ENCODE data around the gene MINDY4B. TPM values are rescaled to one million over a fixed set of nuclear protein-coding genes. Genes with fewer than 3 reads are reported as not detected.

MINDY4B gene
- total RNA-seq, 6 experiments from 2014 or later: not detected

DNA sequence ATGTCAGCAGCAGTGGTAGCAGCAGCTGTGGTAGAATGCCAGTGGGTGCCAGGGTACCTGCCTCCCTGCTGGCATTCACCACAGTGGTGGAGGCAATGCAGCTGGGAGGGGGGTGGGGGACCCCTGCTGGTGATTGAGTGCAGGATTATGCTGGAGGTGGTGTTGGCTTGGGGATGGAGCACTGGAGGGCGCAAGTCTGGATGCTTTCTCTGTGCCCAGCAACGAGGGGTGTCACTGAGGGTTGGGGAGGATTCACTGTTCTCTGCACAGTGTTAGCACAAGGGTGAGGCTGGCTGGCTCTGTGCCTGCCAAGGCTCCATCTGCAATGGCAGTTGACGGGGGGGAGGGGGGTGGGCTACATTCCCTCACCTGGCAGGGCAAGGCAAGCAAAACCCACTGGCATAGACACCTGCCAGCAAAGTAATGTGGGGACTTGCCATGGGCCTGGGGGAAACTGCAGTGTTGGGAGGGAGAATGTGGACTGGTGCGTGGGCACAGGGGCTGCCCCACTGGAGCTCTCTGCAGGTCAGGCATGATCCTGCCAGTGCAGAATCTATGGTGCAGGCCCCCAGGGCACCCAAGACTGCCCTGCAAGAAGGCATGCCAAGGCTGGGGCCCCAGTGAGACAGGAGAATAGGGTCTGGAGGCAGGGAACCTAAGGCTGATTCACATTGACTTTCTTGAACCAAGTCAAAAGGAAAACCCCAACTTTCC lies 64.3 kb downstream of the MINDY4B start:
- Mint-ChIP-seq H3K9me3 (no peaks in the 10 kb centered on the region), H3K4me3 (no peak overlapping the region), H3K4me1 (ENCODE audit: low read depth) (no peaks in the 10 kb centered on the region), H3K36me3 (ENCODE audit: low read depth) (no peaks in the 10 kb centered on the region), H3K27me3 (ENCODE audit: insufficient read depth) (peaks cover 26% of the 10 kb centered on the region), H3K27ac (no peak overlapping the region)
- TF ChIP-seq, protein P1, sequence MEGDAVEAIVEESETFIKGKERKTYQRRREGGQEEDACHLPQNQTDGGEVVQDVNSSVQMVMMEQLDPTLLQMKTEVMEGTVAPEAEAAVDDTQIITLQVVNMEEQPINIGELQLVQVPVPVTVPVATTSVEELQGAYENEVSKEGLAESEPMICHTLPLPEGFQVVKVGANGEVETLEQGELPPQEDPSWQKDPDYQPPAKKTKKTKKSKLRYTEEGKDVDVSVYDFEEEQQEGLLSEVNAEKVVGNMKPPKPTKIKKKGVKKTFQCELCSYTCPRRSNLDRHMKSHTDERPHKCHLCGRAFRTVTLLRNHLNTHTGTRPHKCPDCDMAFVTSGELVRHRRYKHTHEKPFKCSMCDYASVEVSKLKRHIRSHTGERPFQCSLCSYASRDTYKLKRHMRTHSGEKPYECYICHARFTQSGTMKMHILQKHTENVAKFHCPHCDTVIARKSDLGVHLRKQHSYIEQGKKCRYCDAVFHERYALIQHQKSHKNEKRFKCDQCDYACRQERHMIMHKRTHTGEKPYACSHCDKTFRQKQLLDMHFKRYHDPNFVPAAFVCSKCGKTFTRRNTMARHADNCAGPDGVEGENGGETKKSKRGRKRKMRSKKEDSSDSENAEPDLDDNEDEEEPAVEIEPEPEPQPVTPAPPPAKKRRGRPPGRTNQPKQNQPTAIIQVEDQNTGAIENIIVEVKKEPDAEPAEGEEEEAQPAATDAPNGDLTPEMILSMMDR (IDR thresholded peaks at IDR 0.05): no peak
- no peak for DNase-seq

DNA sequence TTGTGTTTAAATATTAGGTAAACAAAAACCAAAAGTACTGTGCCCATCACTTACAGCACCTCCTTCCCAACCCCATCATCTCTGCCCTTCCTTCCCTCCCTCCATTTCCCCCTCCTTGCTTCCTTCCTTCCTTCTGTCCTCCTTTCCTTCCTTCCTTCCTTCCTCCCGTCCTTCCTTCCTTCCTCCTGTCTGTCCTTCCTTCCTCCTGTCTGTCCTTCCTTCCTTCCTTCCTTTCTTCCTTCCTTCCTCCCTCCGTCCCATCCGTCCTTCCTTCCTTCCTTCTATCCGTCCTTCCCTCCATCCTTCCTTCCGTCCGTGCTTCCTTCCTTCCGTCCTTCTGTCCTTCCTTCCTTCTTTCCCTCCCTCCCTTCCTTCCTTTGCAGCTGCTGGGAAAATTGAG lies 74.5 kb downstream of the MINDY4B start:
- no peaks in the 10 kb centered on the region for H3K36me3 Mint-ChIP-seq (ENCODE audit: low read depth)
- H3K9me3 Mint-ChIP-seq: no peaks in the 10 kb centered on the region
- no peaks in the 10 kb centered on the region for H3K4me1 Mint-ChIP-seq (ENCODE audit: low read depth)
- H3K27ac Mint-ChIP-seq: no peak overlapping the region
- peaks cover 13% of the 10 kb centered on the region for H3K27me3 Mint-ChIP-seq (ENCODE audit: insufficient read depth)
- no peak for DNase-seq
- TF ChIP-seq, protein P1 (IDR thresholded peaks at IDR 0.05): no peak
- no peak overlapping the region for H3K4me3 Mint-ChIP-seq

DNA sequence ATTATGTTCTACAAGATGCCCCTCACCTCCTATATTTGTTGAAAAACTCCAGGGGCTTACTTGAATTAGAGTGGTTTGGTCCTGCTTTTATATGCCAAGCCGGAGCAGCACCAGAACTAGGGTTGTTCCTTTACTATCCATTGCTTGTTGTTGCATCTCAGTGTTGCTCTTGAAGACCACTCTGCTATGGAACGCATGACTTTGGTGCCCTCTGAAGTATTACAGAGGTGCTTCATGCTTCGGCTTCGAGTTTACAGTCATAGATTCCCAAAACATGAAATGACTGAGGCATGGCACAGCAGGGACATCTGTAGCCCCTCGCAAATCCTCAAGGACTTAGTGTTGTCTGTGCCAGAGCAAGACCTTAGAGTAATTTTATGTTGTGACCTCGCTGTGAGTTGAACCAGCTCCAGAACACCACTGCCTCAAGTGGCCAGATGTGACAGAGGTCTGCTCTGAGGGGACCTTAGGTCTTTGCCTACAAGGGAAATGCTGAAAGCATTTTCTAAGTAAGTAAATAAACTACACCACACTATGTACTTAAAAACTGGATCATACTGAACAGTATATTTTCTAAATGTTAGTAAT lies 75.1 kb downstream of the MINDY4B start:
- Mint-ChIP-seq H3K36me3 (ENCODE audit: low read depth) (no peaks in the 10 kb centered on the region), H3K9me3 (no peaks in the 10 kb centered on the region), H3K27ac (no peak overlapping the region), H3K4me3 (no peak overlapping the region), H3K4me1 (ENCODE audit: low read depth) (no peaks in the 10 kb centered on the region), H3K27me3 (ENCODE audit: insufficient read depth) (peaks cover 12% of the 10 kb centered on the region)
- TF ChIP-seq, protein P1 (IDR thresholded peaks at IDR 0.05): peak; percentile 31; the same call in 1 of the 2 replicates
- DNase-seq: no peak

DNA sequence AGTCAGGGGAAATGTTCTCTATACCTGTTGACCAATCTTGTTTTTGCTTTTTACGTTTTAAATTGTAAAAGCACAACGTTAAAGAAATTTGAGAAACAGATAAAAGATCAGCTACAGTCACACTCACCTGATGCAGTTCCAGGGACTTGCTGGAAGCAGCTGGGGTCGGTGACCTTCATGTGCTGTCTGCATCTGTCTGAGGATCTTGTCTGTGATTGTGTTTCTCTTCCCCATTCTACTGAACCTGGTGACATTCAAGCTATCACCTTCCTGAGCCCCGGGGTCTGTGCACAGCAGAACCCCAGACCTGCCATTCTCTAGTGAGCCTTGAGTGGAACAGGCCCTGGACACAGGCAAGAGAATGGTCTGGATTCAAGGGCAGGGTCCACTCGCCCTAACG lies 75.8 kb downstream of the MINDY4B start:
- Mint-ChIP-seq H3K4me3 (no peak overlapping the region), H3K27me3 (ENCODE audit: insufficient read depth) (peaks cover 9% of the 10 kb centered on the region), H3K36me3 (ENCODE audit: low read depth) (no peaks in the 10 kb centered on the region), H3K4me1 (ENCODE audit: low read depth) (no peaks in the 10 kb centered on the region), H3K27ac (no peak overlapping the region), H3K9me3 (no peaks in the 10 kb centered on the region)
- no peak for DNase-seq
- TF ChIP-seq, protein P1 (IDR thresholded peaks at IDR 0.05): no peak

DNA sequence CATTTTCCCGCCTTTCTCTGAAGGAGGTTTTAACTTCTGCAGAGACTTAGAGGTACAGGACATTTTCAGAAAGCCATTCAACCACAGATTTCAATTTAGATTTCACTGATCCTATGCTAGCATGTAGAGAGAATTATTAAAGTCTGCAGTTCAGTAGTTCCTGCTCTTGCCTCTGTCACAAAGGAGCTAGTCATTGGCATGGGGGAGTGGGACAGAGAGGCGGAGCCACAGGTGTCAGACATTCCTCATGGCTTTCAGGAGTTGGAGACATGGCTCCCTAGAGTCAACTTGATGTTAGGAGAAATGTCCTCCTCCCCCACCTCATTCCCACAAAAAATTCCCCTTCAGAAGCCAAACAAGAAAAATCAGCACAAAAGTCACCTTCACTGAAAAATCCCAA lies 76.2 kb downstream of the MINDY4B start:
- Mint-ChIP-seq H3K4me1 (ENCODE audit: low read depth) (no peaks in the 10 kb centered on the region), H3K9me3 (no peaks in the 10 kb centered on the region), H3K27ac (no peak overlapping the region), H3K4me3 (no peak overlapping the region), H3K27me3 (ENCODE audit: insufficient read depth) (peaks cover 9% of the 10 kb centered on the region), H3K36me3 (ENCODE audit: low read depth) (no peaks in the 10 kb centered on the region)
- no peak for DNase-seq
- TF ChIP-seq, protein P1 (IDR thresholded peaks at IDR 0.05): no peak

Data from HFFc6 (cell line).